ENCODE measurements around the gene ZNF689.

The ZNF689 gene

DNA sequence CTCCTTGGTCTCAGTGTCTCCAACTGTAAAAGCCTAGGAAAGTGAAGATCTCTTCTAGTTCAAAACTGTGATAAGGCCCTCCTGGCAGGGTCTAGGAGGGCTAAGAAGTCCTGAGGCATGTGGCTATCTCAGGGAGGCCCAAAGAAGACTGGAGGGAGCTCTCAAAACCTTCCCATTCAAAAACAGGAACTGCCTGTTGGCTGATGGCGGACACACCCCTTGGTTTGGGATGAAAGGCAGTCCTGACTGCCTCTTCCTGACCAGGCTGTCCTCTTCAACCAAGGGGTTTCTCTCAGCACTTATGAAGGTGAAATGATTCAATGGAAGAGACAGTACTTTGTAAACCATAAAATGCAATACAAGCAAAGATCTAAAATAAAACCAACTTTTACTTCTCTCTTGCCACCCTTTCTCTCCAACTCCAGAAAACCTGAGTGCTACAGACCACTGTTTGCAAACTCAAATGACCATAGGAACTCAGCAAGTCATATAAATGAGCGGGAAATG, 56.7 kb downstream of the ZNF689 start:
- POLR2A ChIA-PET: interaction anchor here (1.2 to 1.8 kb wide), 4 partner anchors 17 to 105 kb away, joined by 3 to 7 read pairs (median 5); partner anchors contain the start of genes FBRS and ZNF747
- CTCF ChIA-PET: interaction anchor here (1.1 kb wide), 1 partner anchor 75 kb away, joined by 3 read pairs; no protein-coding TSS in a partner anchor
- Histone ChIP-seq H3K9me3 (ENCODE audit: control insufficient read depth, insufficient read depth, low read depth, low read length) (no peaks in the 10 kb centered on the region), H3K36me3 (ENCODE audit: control insufficient read depth in 2 of 2, insufficient read depth in 1 of 2, low read length in 2 of 2) (peaks cover 9 to 37% of the 10 kb centered on the region in 2 experiments; a peak in 2 of 3 replicates), H3K4me1 (ENCODE audit: control insufficient read depth, insufficient read depth, low read length) (peaks cover 10% of the 10 kb centered on the region), H3K4me3 (ENCODE audit: low read depth, low read length) (no peak overlapping the region), H3K27ac (ENCODE audit: extremely low read depth, low read depth, low read length) (no peak overlapping the region; the same call in 1 of the 2 replicates)
- TF ChIP-seq ZNF621 (tag by site-specific recombination; IDR thresholded peaks at IDR 0.05) (no peak), SCRT1 (tag by site-specific recombination; IDR thresholded peaks at IDR 0.05; ENCODE audit: borderline replicate concordance) (no peak), ZSCAN18 (tag by site-specific recombination; IDR thresholded peaks at IDR 0.05) (no peak), KLF16 (tag by site-specific recombination; IDR thresholded peaks at IDR 0.05) (no peak), ZNF416 (tag by site-specific recombination; IDR thresholded peaks at IDR 0.05) (no peak), ZNF148 (tag by site-specific recombination; IDR thresholded peaks at IDR 0.05; ENCODE audit: borderline replicate concordance) (no peak), PRDM10 (tag by site-specific recombination; IDR thresholded peaks at IDR 0.05) (no peak), ZNF433 (tag by site-specific recombination; IDR thresholded peaks at IDR 0.05; ENCODE audit: low read depth) (no peak), PRDM1 (tag by site-specific recombination; IDR thresholded peaks at IDR 0.05) (peak; percentile 43), ZNF223 (tag by site-specific recombination; IDR thresholded peaks at IDR 0.05) (no peak), ZNF19 (tag by site-specific recombination; IDR thresholded peaks at IDR 0.05; ENCODE audit: low read depth) (no peak), KLF10 (tag by site-specific recombination; IDR thresholded peaks at IDR 0.05) (peak; percentile 60), ZNF548 (tag by site-specific recombination; IDR thresholded peaks at IDR 0.05) (no peak)
- TF ChIP-seq, protein P1, sequence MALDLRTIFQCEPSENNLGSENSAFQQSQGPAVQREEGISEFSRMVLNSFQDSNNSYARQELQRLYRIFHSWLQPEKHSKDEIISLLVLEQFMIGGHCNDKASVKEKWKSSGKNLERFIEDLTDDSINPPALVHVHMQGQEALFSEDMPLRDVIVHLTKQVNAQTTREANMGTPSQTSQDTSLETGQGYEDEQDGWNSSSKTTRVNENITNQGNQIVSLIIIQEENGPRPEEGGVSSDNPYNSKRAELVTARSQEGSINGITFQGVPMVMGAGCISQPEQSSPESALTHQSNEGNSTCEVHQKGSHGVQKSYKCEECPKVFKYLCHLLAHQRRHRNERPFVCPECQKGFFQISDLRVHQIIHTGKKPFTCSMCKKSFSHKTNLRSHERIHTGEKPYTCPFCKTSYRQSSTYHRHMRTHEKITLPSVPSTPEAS (tag by site-specific recombination; IDR thresholded peaks at IDR 0.05): no peak

- CTCF ChIA-PET: interaction anchor here (0.6 to 1.1 kb wide), 2 partner anchors 11 to 76 kb away, joined by 3 read pairs; no protein-coding TSS in a partner anchor
- Histone ChIP-seq H3K4me3 (ENCODE audit: low read depth, low read length) (no peak overlapping the region), H3K9me3 (ENCODE audit: control insufficient read depth, insufficient read depth, low read depth, low read length) (no peaks in the 10 kb centered on the region), H3K4me1 (ENCODE audit: control insufficient read depth, insufficient read depth, low read length) (peaks cover 14% of the 10 kb centered on the region), H3K36me3 (ENCODE audit: control insufficient read depth in 2 of 2, insufficient read depth in 1 of 2, low read length in 2 of 2) (peaks cover 9 to 37% of the 10 kb centered on the region in 2 experiments; a peak in 2 of 3 replicates), H3K27ac (ENCODE audit: extremely low read depth, low read depth, low read length) (no peak overlapping the region; the same call in 1 of the 2 replicates)
- no peak for TF ChIP-seq ZNF138 (tag by site-specific recombination; IDR thresholded peaks at IDR 0.05; ENCODE audit: borderline replicate concordance)
- TF ChIP-seq ZBTB17 (tag by site-specific recombination; IDR thresholded peaks at IDR 0.05): 0 out of 2 replicates have a peak, but pooled peaks have one; percentile 6
- POLR2A ChIA-PET: interaction anchor here (1.5 to 1.8 kb wide), 3 partner anchors 18 to 26 kb away, joined by 4 to 7 read pairs (median 6); partner anchors contain the start of gene ZNF747
Observed at GRCh38 chr16:30552956-30553355, 57.2 kb downstream of the ZNF689 start.

All from HEK293 (cell line).